Activated CD4-positive, alpha-beta T cell treated with anti-CD3 and anti-CD28 coated beads, Interleukin-2, Interleukin-4, amounts not matched to agents 100 ng/mL and 50 ng/mL, durations not matched to agents 16 hours and 8 hours (primary cell): ENCODE results near the gene ADAMTS14.

Experiments
- DNase-seq: peaks from one replicate; pipeline ENCODE4 v3.0.0-alpha.2; 2020; ENCODE audit warnings: low spot score

ADAMTS14 gene

GRCh38 chr10:70791386-70792039 lies 119.2 kb downstream of the ADAMTS14 start:
- DNase-seq = no peak

GRCh38 chr10:70795613-70796012 lies 123.3 kb downstream of the ADAMTS14 start:
- no peak for DNase-seq

GRCh38 chr10:70797840-70798239 lies 125.5 kb downstream of the ADAMTS14 start:
- no peak for DNase-seq

DNA sequence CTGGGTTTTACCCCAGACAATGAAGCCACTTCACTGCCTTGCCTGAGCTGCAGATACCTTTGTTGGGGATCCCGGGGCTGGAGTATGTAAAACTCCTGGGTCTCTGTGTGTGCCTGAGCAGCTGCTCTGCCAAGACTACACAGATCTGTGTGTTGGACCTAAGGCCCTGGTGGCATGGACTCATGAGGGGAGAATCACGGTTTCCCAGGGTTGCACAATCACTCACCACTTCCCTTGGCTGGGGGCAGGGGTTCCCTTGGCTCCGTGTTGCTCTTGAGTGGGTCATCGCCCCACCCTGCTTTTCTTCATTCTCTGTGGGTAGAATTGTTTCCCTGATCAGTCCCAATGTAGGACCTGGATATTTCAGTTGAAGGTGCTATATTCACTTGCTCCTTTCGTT lies 126.8 kb downstream of the ADAMTS14 start:
- no peak for DNase-seq

GRCh38 chr10:70801854-70802253 lies 129.5 kb downstream of the ADAMTS14 start:
- no peak for DNase-seq

DNA sequence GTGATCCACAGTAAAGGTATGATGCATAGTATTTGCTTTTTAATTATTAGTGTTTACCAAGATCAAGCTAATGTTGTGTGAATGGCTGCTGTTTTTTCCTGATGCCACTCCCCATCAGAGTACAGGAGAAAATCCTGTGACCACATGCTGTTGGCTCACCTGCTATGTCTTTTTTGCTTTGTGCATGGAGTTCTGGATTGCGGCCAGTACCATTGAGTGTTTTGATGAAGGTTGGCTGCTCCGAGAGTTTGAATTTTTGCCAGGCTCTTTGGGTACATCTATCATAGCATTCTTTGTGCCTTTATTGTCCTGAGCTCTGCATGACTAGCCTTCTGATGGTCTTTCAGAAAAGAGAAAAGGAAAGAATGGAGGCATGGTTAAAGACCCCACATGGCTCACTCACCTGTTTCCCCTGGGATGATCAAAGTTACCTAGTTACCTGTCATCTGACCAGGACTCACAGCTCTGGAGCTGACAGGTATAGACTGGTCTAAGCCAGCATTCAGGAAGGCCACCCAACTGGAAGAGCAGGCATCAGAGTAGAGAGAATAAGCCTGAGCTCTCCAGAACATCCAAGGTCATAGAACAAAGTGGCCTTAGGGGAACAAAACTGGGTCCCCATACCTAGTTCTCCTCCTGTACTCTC lies 131.6 kb downstream of the ADAMTS14 start:
- no peak for DNase-seq

DNA sequence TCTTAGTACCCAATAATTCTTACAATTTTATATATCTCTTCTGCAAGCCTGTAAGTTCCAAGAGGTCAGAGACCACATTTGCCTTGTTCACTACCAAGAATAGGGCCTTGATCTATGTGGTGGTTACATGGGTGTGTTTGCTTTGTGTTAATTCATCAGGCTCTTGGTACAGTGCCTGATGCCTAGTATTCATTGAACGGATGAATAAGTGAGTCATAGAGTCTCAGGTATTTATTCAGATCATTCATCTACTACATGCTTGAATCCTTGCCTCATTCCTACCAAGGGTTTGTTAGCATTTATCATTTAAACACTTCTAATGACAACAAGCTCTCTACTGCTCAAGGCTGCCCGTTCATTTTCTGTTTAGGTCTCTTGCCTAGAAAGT lies 132.1 kb downstream of the ADAMTS14 start:
- DNase-seq = no peak

- no peak for DNase-seq
These were observed 133.4 kb downstream of the ADAMTS14 start for GRCh38 chr10:70805619-70806215.

GRCh38 chr10:70806841-70807240 lies 134.5 kb downstream of the ADAMTS14 start:
- DNase-seq = no peak

GRCh38 chr10:70807556-70807955 lies 135.2 kb downstream of the ADAMTS14 start:
- DNase-seq = no peak

DNA sequence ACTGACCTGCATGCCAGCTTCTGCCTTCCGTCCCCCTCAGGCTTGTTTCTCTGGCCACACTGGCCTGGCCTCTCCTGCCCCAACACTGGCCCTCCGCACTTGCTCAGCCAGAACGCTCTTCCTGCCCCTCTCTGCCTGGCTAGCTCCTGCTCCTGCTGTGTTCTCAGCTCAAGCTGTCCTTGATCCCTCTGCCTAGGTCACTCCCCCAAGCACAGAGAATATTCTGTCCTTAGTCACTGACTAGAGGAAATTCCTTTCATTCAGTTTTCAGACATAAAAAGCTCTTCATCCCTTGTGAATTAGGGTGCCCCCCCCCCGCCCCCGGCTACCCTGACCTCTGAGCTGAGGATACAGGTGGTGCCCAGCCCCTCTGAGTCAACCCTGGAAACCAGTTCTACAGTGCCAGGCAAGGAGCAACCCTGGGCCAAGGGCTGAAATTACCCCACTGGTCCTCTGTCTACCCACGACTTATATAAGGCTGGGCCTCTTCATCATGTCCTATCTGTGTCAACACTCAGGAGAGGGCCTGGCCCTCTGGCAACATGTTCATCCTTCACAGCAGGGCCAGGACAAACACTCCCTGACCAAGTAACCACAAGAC lies 136.8 kb downstream of the ADAMTS14 start:
- no peak for DNase-seq

- no peak for DNase-seq
These were observed 137.4 kb downstream of the ADAMTS14 start for GRCh38 chr10:70809726-70810125.

GRCh38 chr10:70810967-70811366 lies 138.7 kb downstream of the ADAMTS14 start:
- DNase-seq = no peak

GRCh38 chr10:70811881-70812280 lies 139.6 kb downstream of the ADAMTS14 start:
- DNase-seq = no peak
